Measurements from ENCODE around the gene ZBTB20. TPM values are rescaled to one million over a fixed set of nuclear protein-coding genes. Genes with fewer than 3 reads are reported as not detected.

Gene ZBTB20
- total RNA-seq, 1 donor from 2014 or later = 3.9 TPM

GRCh38 chr3:114450008-114450596 is 697.0 kb downstream of the ZBTB20 start:
- no peaks in the 10 kb centered on the region for H3K36me3 ChIP-seq (ENCODE audit: control insufficient read depth, insufficient read depth, low read length)
- DNase-seq (ENCODE audit: low read depth) = peak; percentile 10
- no peak overlapping the region for H3K4me3 ChIP-seq (ENCODE audit: low read depth, low read length)
- H3K27me3 ChIP-seq (ENCODE audit: control insufficient read depth, insufficient read depth, low read length) = peaks cover 4% of the 10 kb centered on the region
- TF ChIP-seq CTCF (IDR thresholded peaks at IDR 0.05; ENCODE audit: insufficient read depth, low read length, severe bottlenecking) = no peak
- FAIRE-seq = no peak

GRCh38 chr3:114449271-114450007 is 697.6 kb downstream of the ZBTB20 start:
- DNase-seq (ENCODE audit: low read depth) = peak; percentile 70
- H3K4me3 ChIP-seq (ENCODE audit: low read depth, low read length) = no peak overlapping the region
- no peaks in the 10 kb centered on the region for H3K36me3 ChIP-seq (ENCODE audit: control insufficient read depth, insufficient read depth, low read length)
- FAIRE-seq = no peak
- TF ChIP-seq CTCF (IDR thresholded peaks at IDR 0.05; ENCODE audit: insufficient read depth, low read length, severe bottlenecking) = no peak
- H3K27me3 ChIP-seq (ENCODE audit: control insufficient read depth, insufficient read depth, low read length) = peaks cover 3% of the 10 kb centered on the region

GRCh38 chr3:114447950-114448479 is 699.1 kb downstream of the ZBTB20 start:
- FAIRE-seq = no peak
- no peaks in the 10 kb centered on the region for H3K36me3 ChIP-seq (ENCODE audit: control insufficient read depth, insufficient read depth, low read length)
- no peak for TF ChIP-seq CTCF (IDR thresholded peaks at IDR 0.05; ENCODE audit: insufficient read depth, low read length, severe bottlenecking)
- H3K27me3 ChIP-seq (ENCODE audit: control insufficient read depth, insufficient read depth, low read length) = no peaks in the 10 kb centered on the region
- no peak overlapping the region for H3K4me3 ChIP-seq (ENCODE audit: low read depth, low read length)
- no peak for DNase-seq (ENCODE audit: low read depth)

GRCh38 chr3:114447545-114447944 is 699.5 kb downstream of the ZBTB20 start:
- no peak for TF ChIP-seq CTCF (IDR thresholded peaks at IDR 0.05; ENCODE audit: insufficient read depth, low read length, severe bottlenecking)
- Histone ChIP-seq H3K36me3 (ENCODE audit: control insufficient read depth, insufficient read depth, low read length) (no peaks in the 10 kb centered on the region), H3K4me3 (ENCODE audit: low read depth, low read length) (no peak overlapping the region), H3K27me3 (ENCODE audit: control insufficient read depth, insufficient read depth, low read length) (no peaks in the 10 kb centered on the region)
- DNase-seq (ENCODE audit: low read depth) = no peak
- FAIRE-seq = no peak

GRCh38 chr3:114446600-114446999 is 700.5 kb downstream of the ZBTB20 start:
- no peaks in the 10 kb centered on the region for H3K27me3 ChIP-seq (ENCODE audit: control insufficient read depth, insufficient read depth, low read length)
- TF ChIP-seq CTCF (IDR thresholded peaks at IDR 0.05; ENCODE audit: insufficient read depth, low read length, severe bottlenecking) = no peak
- DNase-seq (ENCODE audit: low read depth) (no peak), FAIRE-seq (no peak)
- H3K4me3 ChIP-seq (ENCODE audit: low read depth, low read length) = no peak overlapping the region
- no peaks in the 10 kb centered on the region for H3K36me3 ChIP-seq (ENCODE audit: control insufficient read depth, insufficient read depth, low read length)
